Measurements from ENCODE around the gene E4F1. TPM values are rescaled to one million over a fixed set of nuclear protein-coding genes. Genes with fewer than 3 reads are reported as not detected.

Gene E4F1
- total and polyA plus RNA-seq, 9 donors = 0.58 to 26.2 (median 22.7) TPM

- Histone ChIP-seq H3K9me3 (no peaks in the 10 kb centered on the region), H3K27ac (no peak overlapping the region), H3K36me3 (no peaks in the 10 kb centered on the region), H3K4me1 (ENCODE audit: insufficient read depth) (no peaks in the 10 kb centered on the region), H3K4me3 (no peak overlapping the region), H3K27me3 (no peaks in the 10 kb centered on the region)
- 75 to 78% (median 77%) methylated on average over 22 to 24 of the region's 24 CpGs for WGBS, 3 donors
- no peak for TF ChIP-seq EP300 (IDR thresholded peaks at IDR 0.05)
- TF ChIP-seq CTCF (IDR thresholded peaks at IDR 0.05) = no peak
- no peak for DNase-seq
- intact Hi-C loops (cut with DNase I) = no loop called here
Measured at GRCh38 chr16:2190002-2190658, 33.3 kb upstream of the E4F1 start.

- Histone ChIP-seq H3K27ac (no peak overlapping the region), H3K4me3 (no peak overlapping the region), H3K9me3 (no peaks in the 10 kb centered on the region), H3K36me3 (no peaks in the 10 kb centered on the region), H3K4me1 (ENCODE audit: insufficient read depth) (no peaks in the 10 kb centered on the region), H3K27me3 (peaks cover 2% of the 10 kb centered on the region)
- 65 to 71% (median 68%) methylated on average over 20 to 25 of the region's 25 CpGs for WGBS, 3 donors
- TF ChIP-seq CTCF (IDR thresholded peaks at IDR 0.05) = no peak
- no peak for TF ChIP-seq POLR2A (IDR thresholded peaks at IDR 0.05)
- no peak for TF ChIP-seq EP300 (IDR thresholded peaks at IDR 0.05)
- intact Hi-C loops (cut with DNase I) = no loop called here
- no peak for DNase-seq
Measured at GRCh38 chr16:2190659-2191445, 32.5 kb upstream of the E4F1 start.

GRCh38 chr16:2191446-2191706 is 32.0 kb upstream of the E4F1 start:
- Histone ChIP-seq H3K27ac (no peak overlapping the region), H3K36me3 (no peaks in the 10 kb centered on the region), H3K4me1 (ENCODE audit: insufficient read depth) (no peaks in the 10 kb centered on the region), H3K9me3 (no peaks in the 10 kb centered on the region), H3K4me3 (no peak overlapping the region), H3K27me3 (peaks cover 2% of the 10 kb centered on the region)
- intact Hi-C loops (cut with DNase I) = no loop called here
- no peak for DNase-seq
- TF ChIP-seq POLR2A (IDR thresholded peaks at IDR 0.05) (no peak), CTCF (IDR thresholded peaks at IDR 0.05) (no peak), EP300 (IDR thresholded peaks at IDR 0.05) (no peak)
- 70 to 89% (median 83%) methylated on average over 8 to 11 of the region's 11 CpGs for WGBS, 3 donors

GRCh38 chr16:2194166-2194834 is 29.1 kb upstream of the E4F1 start:
- TF ChIP-seq POLR2A (IDR thresholded peaks at IDR 0.05) = no peak
- TF ChIP-seq CTCF (IDR thresholded peaks at IDR 0.05) = no peak
- TF ChIP-seq EP300 (IDR thresholded peaks at IDR 0.05) = no peak
- intact Hi-C loops (cut with DNase I) = no loop called here
- no peak overlapping the region for H3K4me3 ChIP-seq
- no peak for DNase-seq
- WGBS, 3 donors = 32 to 35% (median 32%) methylated on average over 14 to 16 of the region's 16 CpGs
- no peak overlapping the region for H3K27ac ChIP-seq
- no peaks in the 10 kb centered on the region for H3K9me3 ChIP-seq
- no peaks in the 10 kb centered on the region for H3K36me3 ChIP-seq
- H3K4me1 ChIP-seq (ENCODE audit: insufficient read depth) = no peaks in the 10 kb centered on the region
- peaks cover 2% of the 10 kb centered on the region for H3K27me3 ChIP-seq
